ENCODE results near the gene MYCBP2.

GRCh38 chr13:77139306-77139705 is 187.6 kb downstream of the MYCBP2 start:
- TF ChIP-seq CTCF (conservative IDR thresholded peaks at IDR 0.05) (no peak), EZH2 (IDR thresholded peaks at IDR 0.05; ENCODE audit: low read depth) (no peak)
